ENCODE results near the gene KLF13. TPM values are rescaled to one million over a fixed set of nuclear protein-coding genes. Genes with fewer than 3 reads are reported as not detected.
A peak's percentile ranks its signal among the peaks of the same experiment; 100 is the strongest.

The KLF13 gene
- total RNA-seq, 1 donor from 2014 or later, result 59.1 TPM

- peaks cover 8% of the 10 kb centered on the region for H3K9me3 Mint-ChIP-seq (ENCODE audit: low read depth)
- peak overlapping the region; percentile 23 for H3K27ac Mint-ChIP-seq (ENCODE audit: unreplicated experiment)
- no peak for TF ChIP-seq CTCF (IDR thresholded peaks at IDR 0.05)
- no peaks in the 10 kb centered on the region for H3K36me3 Mint-ChIP-seq (ENCODE audit: low read depth)
- DNase-seq (ENCODE audit: low spot score), result no peak
- H3K27me3 Mint-ChIP-seq (ENCODE audit: low read depth), result no peaks in the 10 kb centered on the region
- no peak overlapping the region for H3K4me3 Mint-ChIP-seq (ENCODE audit: unreplicated experiment)
- H3K4me1 Mint-ChIP-seq (ENCODE audit: low read depth), result peaks cover 29% of the 10 kb centered on the region
These were observed 75.4 kb downstream of the KLF13 start for GRCh38 chr15:31402003-31402402.

DNA sequence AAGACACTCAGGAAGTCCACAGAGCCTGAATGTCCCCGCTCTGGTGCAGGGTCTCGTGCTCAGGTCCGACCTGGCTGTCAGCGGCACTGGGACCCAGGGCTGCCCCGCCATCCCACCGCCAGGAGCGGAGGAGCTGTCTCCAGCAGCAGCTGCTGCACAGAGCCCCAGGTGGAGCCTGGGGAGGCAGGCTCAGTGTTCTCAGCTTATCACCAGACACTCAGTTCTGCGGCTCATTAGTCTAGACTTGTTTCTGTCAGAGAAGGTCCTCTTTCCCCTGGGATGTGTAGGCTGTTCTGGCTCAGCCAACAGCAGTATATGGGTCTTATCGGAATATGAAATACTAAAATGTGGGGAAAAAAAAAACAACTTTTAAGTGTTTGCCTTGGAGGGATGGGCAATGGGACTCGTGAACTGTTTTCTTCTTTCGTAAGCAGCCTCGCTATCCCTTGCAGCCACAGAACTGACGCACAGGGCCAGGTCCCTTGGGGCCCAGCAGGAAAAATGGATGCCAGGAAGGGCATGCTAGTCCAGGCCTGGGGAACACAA, 75.9 kb downstream of the KLF13 start:
- Mint-ChIP-seq H3K4me3 (ENCODE audit: unreplicated experiment) (no peak overlapping the region), H3K27ac (ENCODE audit: unreplicated experiment) (peak overlapping the region; percentile 58), H3K36me3 (ENCODE audit: low read depth) (no peaks in the 10 kb centered on the region), H3K9me3 (ENCODE audit: low read depth) (peaks cover 8% of the 10 kb centered on the region), H3K4me1 (ENCODE audit: low read depth) (peaks cover 26% of the 10 kb centered on the region), H3K27me3 (ENCODE audit: low read depth) (no peaks in the 10 kb centered on the region)
- no peak for TF ChIP-seq CTCF (IDR thresholded peaks at IDR 0.05)
- no peak for DNase-seq (ENCODE audit: low spot score)

DNA sequence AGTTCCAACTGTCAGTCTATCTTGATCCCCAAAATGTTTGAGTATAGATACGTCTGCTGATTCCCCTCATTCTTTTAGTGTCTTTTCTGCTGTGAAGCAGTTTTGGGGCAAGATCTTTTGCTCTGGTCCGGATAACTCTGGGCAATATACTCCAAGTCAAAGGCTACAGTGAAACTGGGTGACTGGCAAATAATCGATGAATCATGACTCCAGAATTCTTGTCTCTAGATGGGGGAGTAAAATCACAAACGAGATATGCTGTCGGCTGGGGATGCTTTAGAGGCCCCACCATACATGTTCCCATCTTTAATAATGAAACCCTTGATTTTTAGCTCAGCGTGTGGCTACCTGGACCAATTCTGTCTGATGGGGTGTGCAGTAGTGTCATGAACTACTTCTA, 76.5 kb downstream of the KLF13 start:
- Mint-ChIP-seq H3K36me3 (ENCODE audit: low read depth) (no peaks in the 10 kb centered on the region), H3K4me1 (ENCODE audit: low read depth) (peaks cover 23% of the 10 kb centered on the region), H3K27ac (ENCODE audit: unreplicated experiment) (peak overlapping the region; percentile 22), H3K4me3 (ENCODE audit: unreplicated experiment) (no peak overlapping the region), H3K9me3 (ENCODE audit: low read depth) (peaks cover 8% of the 10 kb centered on the region), H3K27me3 (ENCODE audit: low read depth) (no peaks in the 10 kb centered on the region)
- no peak for TF ChIP-seq CTCF (IDR thresholded peaks at IDR 0.05)
- DNase-seq (ENCODE audit: low spot score), result no peak

- DNase-seq (ENCODE audit: low spot score), result no peak
- TF ChIP-seq CTCF (IDR thresholded peaks at IDR 0.05), result no peak
- H3K4me1 Mint-ChIP-seq (ENCODE audit: low read depth), result peaks cover 22% of the 10 kb centered on the region
- peaks cover 1% of the 10 kb centered on the region for H3K36me3 Mint-ChIP-seq (ENCODE audit: low read depth)
- H3K27me3 Mint-ChIP-seq (ENCODE audit: low read depth), result no peaks in the 10 kb centered on the region
- no peak overlapping the region for H3K27ac Mint-ChIP-seq (ENCODE audit: unreplicated experiment)
- no peak overlapping the region for H3K4me3 Mint-ChIP-seq (ENCODE audit: unreplicated experiment)
- H3K9me3 Mint-ChIP-seq (ENCODE audit: low read depth), result peaks cover 12% of the 10 kb centered on the region
These were observed 77.0 kb downstream of the KLF13 start for GRCh38 chr15:31403606-31404005.

DNA sequence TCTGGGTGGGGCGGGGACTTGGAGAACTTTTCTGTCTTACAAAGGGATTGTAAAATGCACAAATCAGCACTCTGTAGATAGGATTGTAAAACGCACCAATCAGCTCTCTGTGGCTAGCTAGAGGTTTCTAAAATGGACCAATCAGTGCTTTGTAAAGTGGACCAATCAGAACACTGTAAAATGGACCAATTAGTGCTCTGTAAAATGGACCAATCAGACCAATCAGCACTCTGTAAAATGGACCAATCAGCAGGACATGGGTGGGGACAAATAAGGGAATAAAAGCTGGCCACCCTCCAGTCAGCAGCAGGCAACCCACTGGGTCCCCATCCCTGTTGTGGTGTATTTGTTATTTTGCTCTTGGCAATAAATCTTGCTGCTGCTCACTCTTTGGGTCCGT, 77.7 kb downstream of the KLF13 start:
- Mint-ChIP-seq H3K27ac (ENCODE audit: unreplicated experiment) (no peak overlapping the region), H3K4me3 (ENCODE audit: unreplicated experiment) (no peak overlapping the region), H3K9me3 (ENCODE audit: low read depth) (peaks cover 17% of the 10 kb centered on the region), H3K27me3 (ENCODE audit: low read depth) (no peaks in the 10 kb centered on the region), H3K36me3 (ENCODE audit: low read depth) (peaks cover 6% of the 10 kb centered on the region), H3K4me1 (ENCODE audit: low read depth) (peaks cover 22% of the 10 kb centered on the region)
- DNase-seq (ENCODE audit: low spot score), result no peak
- no peak for TF ChIP-seq CTCF (IDR thresholded peaks at IDR 0.05)
